Left renal pelvis (tissue), 4 donors: ENCODE results near the gene FGFR3. TPM values are rescaled to one million over a fixed set of nuclear protein-coding genes. Genes with fewer than 3 reads are reported as not detected.

ENCODE experiments used
- DNase-seq, 4 donors: peaks; one replicate each; pipeline ENCODE4 v3.0.0-alpha.2; 2013; ENCODE audit warnings: low read depth in 4 of 4, low spot score in 3 of 4
- polyA plus RNA-seq, 4 donors: library from polyadenylated mRNA; unstranded; fragments of 120-200 nt; gene quantifications; one replicate each; pipeline ENCODE4 v1.2.1, GENCODE V29; 2013; ENCODE audit not compliant: insufficient read length in 4 of 4

The FGFR3 gene
- 100 to 1,000 TPM in 1 of 4 donors, 10 to 100 TPM in 2, 1 to 10 TPM in 1; 2.7 to 136 (median 75.1) TPM for polyA plus RNA-seq

- DNase-seq, result no peak
Measured at GRCh38 chr4:1792832-1793495, at the start of gene FGFR3. Gene FGFR3, plus strand, starts transcription at chr4:1793293. Its CDS starts 642 bp downstream, at chr4:1793935.

- DNase-seq, result no peak
Measured at GRCh38 chr4:1743551-1743950, 49.5 kb upstream of the FGFR3 start.

GRCh38 chr4:1743975-1744374 lies 49.1 kb upstream of the FGFR3 start:
- DNase-seq, result no peak

- no peak for DNase-seq
Measured at GRCh38 chr4:1744552-1744951, 48.5 kb upstream of the FGFR3 start.

GRCh38 chr4:1745165-1745564 lies 47.9 kb upstream of the FGFR3 start:
- no peak for DNase-seq

GRCh38 chr4:1745697-1746096 lies 47.4 kb upstream of the FGFR3 start:
- no peak for DNase-seq

- DNase-seq, result no peak
Measured at GRCh38 chr4:1746265-1746691, 46.8 kb upstream of the FGFR3 start.

- DNase-seq, result no peak
Measured at GRCh38 chr4:1746919-1747602, 46.0 kb upstream of the FGFR3 start.

GRCh38 chr4:1747603-1747967 lies 45.5 kb upstream of the FGFR3 start:
- DNase-seq, result no peak

- DNase-seq, result no peak
Measured at GRCh38 chr4:1748465-1748995, 44.6 kb upstream of the FGFR3 start.

- no peak for DNase-seq
Measured at GRCh38 chr4:1749370-1749769, 43.7 kb upstream of the FGFR3 start.

- DNase-seq, result no peak
Measured at GRCh38 chr4:1749826-1750225, 43.3 kb upstream of the FGFR3 start.

GRCh38 chr4:1750381-1751154 lies 42.5 kb upstream of the FGFR3 start:
- DNase-seq, result no peak

- no peak for DNase-seq
Measured at GRCh38 chr4:1751155-1751918, 41.8 kb upstream of the FGFR3 start.

- no peak for DNase-seq
Measured at GRCh38 chr4:1751919-1752283, 41.2 kb upstream of the FGFR3 start.

GRCh38 chr4:1752284-1753041 lies 40.6 kb upstream of the FGFR3 start:
- no peak for DNase-seq

GRCh38 chr4:1753294-1753696 lies 39.8 kb upstream of the FGFR3 start:
- no peak for DNase-seq

GRCh38 chr4:1753697-1754311 lies 39.3 kb upstream of the FGFR3 start:
- DNase-seq, result no peak

- no peak for DNase-seq
Measured at GRCh38 chr4:1754336-1754735, 38.8 kb upstream of the FGFR3 start.
